B cell (primary cell): ENCODE results near the gene C16orf92. TPM values are rescaled to one million over a fixed set of nuclear protein-coding genes. Genes with fewer than 3 reads are reported as not detected.

Experiments used
- ATAC-seq: fragments of 200-7000 bp; cut with Tn5 transposase; one replicate; pipeline ENCODE4 v1.10.0; 2021; ENCODE audit warnings: low read depth, mild to moderate bottlenecking, moderate number of reproducible peaks, moderate library complexity
- CTCF ChIA-PET: fragments of 350-600 bp; sonication (Branson Sonifier 250); formaldehyde crosslinking; loops from one replicate; lab custom pipeline; 2021; ENCODE audit warnings: antibody characterized with exemption, inconsistent platforms; lab: Charles Lee
- POLR2A ChIA-PET: fragments of 350-600 bp; sonication (Branson Sonifier 250); formaldehyde crosslinking; loops from one replicate; lab custom pipeline; 2021; ENCODE audit warnings: antibody characterized with exemption; lab: Charles Lee
- DNase-seq: peaks from one replicate; pipeline ENCODE4 v3.0.0; 2013
- H2AFZ ChIP-seq: 2 replicates; pipeline ENCODE4 v1.6.1; 2012; ENCODE audit warnings: mild to moderate bottlenecking, low read depth, low read length; ENCODE audit not compliant: insufficient read depth, poor library complexity, severe bottlenecking
- H3K27ac ChIP-seq, 2 donors: 1 replicate in 1 of 2; 2 replicates in 1 of 2; pipeline ENCODE4 v1.5.1; 2012 to 2013; ENCODE audit warnings: low read length in 2 of 2, mild to moderate bottlenecking in 2 of 2, moderate library complexity in 1 of 2
- H3K27me3 ChIP-seq, 4 experiments: fragments of 200-600 bp in 1 of 4; sonication (generic) in 1 of 4; replicated peaks in 1 of 4; 1 replicate in 2 of 4; 2 replicates in 2 of 4; pipeline versions ENCODE4 v1.6.1 to v1.7.0; 2013 to 2016; ENCODE audit warnings: low read length in 3 of 4, mild to moderate bottlenecking in 2 of 4, mixed read lengths in 1 of 4, moderate library complexity in 1 of 4; ENCODE audit not compliant: insufficient read depth in 4 of 4, control insufficient read depth in 3 of 4; ENCODE audit errors: control extremely low read depth in 1 of 4
- H3K36me3 ChIP-seq, 2 experiments: replicated peaks in 1 of 2; 1 replicate in 1 of 2; 2 replicates in 1 of 2; pipeline versions ENCODE4 v1.6.1 to v1.7.1; 2013; ENCODE audit warnings: low read length in 1 of 2; ENCODE audit not compliant: insufficient read depth in 2 of 2, control insufficient read depth in 1 of 2; ENCODE audit errors: control extremely low read depth in 1 of 2, extremely low read depth in 1 of 2
- H3K4me1 ChIP-seq, 2 donors: fragments of 200-600 bp in 1 of 2; sonication (generic) in 1 of 2; 1 replicate in 1 of 2; 2 replicates in 1 of 2; pipeline versions ENCODE4 v1.5.1 to v1.6.1; 2013 to 2017; ENCODE audit warnings: low read length in 2 of 2; ENCODE audit not compliant: control insufficient read depth in 2 of 2, insufficient read depth in 2 of 2
- H3K4me2 ChIP-seq: replicated peaks from 2 replicates; pipeline ENCODE3; 2012; ENCODE audit warnings: mild to moderate bottlenecking, low read depth, low read length; ENCODE audit not compliant: poor library complexity, severe bottlenecking
- H3K4me3 ChIP-seq, 5 experiments: fragments of 200-600 bp in 1 of 5; sonication (generic) in 1 of 5; 1 replicate in 3 of 5; 2 replicates in 2 of 5; pipeline versions ENCODE4 v1.5.1 to v1.7.0; 2011 to 2016; ENCODE audit warnings: low read length in 4 of 5, mild to moderate bottlenecking in 4 of 5, low read depth in 2 of 5, control low read depth in 1 of 5, moderate library complexity in 1 of 5; ENCODE audit not compliant: insufficient read depth in 1 of 5; ENCODE audit errors: control extremely low read depth in 1 of 5, extremely low read depth in 1 of 5
- H3K79me2 ChIP-seq: fragments of 200-600 bp; sonication (generic); one replicate; pipeline ENCODE4 v1.6.0; 2016; ENCODE audit warnings: low read length; ENCODE audit not compliant: control insufficient read depth, insufficient read depth
- H3K9ac ChIP-seq: fragments of 200-600 bp; sonication (generic); 2 replicates; pipeline ENCODE4 v1.6.1; 2017; ENCODE audit warnings: mild to moderate bottlenecking, low read length, moderate library complexity
- H3K9me3 ChIP-seq, 3 donors: one replicate each; pipeline versions ENCODE4 v1.6.1 to v1.7.1; 2013; ENCODE audit warnings: low read length in 2 of 3; ENCODE audit not compliant: control insufficient read depth in 2 of 3, insufficient read depth in 1 of 3; ENCODE audit errors: control extremely low read depth in 1 of 3
- H4K20me1 ChIP-seq: 2 replicates; pipeline ENCODE4 v1.6.0; 2012; ENCODE audit warnings: mild to moderate bottlenecking, low read length; ENCODE audit not compliant: insufficient read depth, control insufficient read depth, poor library complexity, severe bottlenecking
- H3K27ac Mint-ChIP-seq: one replicate; pipeline ENCODE4 v1.8.0; 2021; ENCODE audit warnings: mixed read lengths
- H3K27me3 Mint-ChIP-seq: one replicate; pipeline ENCODE4 v1.8.0; 2021; ENCODE audit warnings: mixed read lengths
- H3K4me1 Mint-ChIP-seq: one replicate; pipeline ENCODE4 v1.8.0; 2021; ENCODE audit warnings: mixed read lengths
- H3K4me3 Mint-ChIP-seq: one replicate; pipeline ENCODE4 v1.8.0; 2021; ENCODE audit warnings: mixed read lengths
- H3K9me3 Mint-ChIP-seq: one replicate; pipeline ENCODE4 v1.8.0; 2022; ENCODE audit warnings: mixed read lengths; ENCODE audit not compliant: insufficient read depth
- EZH2 ChIP-seq: IDR thresholded peaks from 2 replicates; pipeline ENCODE4 v1.6.1; 2012; ENCODE audit warnings: borderline replicate concordance, low read depth, mild to moderate bottlenecking, moderate library complexity, low read length; ENCODE audit not compliant: insufficient read depth, poor library complexity, severe bottlenecking
- WGBS: methylation state at CpG from one replicate; pipeline ENCODE4 v1.1.5; 2013; ENCODE audit warnings: missing lambda C conversion rate; ENCODE audit not compliant: insufficient coverage; 5-methylcytosine and 5-hydroxymethylcytosine counted together
- intact Hi-C: fragments of 100-400 bp; cut with micrococcal nuclease; formaldehyde crosslinking; loops from one replicate; pipeline ENCODE4 v1.10.0; 2022
- polyA plus RNA-seq: library from polyadenylated mRNA; depleted of rRNA; stranded (reverse); fragments of >200 nt; gene quantifications from 2 replicates; pipeline ENCODE4 v1.2.3, GENCODE V29; 2012
- total RNA-seq, 2 donors: library from RNA; stranded (reverse); fragments of 120-200 nt in 1 of 2; gene quantifications; 1 replicate in 1 of 2; 2 replicates in 1 of 2; pipeline versions ENCODE4 v1.2.3 to v1.2.4, GENCODE V29; 2013 to 2022
- TF ChIP-seq, protein P1 (sequence below): fragments of 200-600 bp; IDR thresholded peaks from one replicate; pipeline ENCODE4 v1.8.0; 2022; ENCODE audit warnings: antibody characterized with exemption, mild to moderate bottlenecking

C16orf92 gene
- total and polyA plus RNA-seq, 2 donors (not counting 1 experiment from before 2014, with no cell fraction given) = not detected

DNA sequence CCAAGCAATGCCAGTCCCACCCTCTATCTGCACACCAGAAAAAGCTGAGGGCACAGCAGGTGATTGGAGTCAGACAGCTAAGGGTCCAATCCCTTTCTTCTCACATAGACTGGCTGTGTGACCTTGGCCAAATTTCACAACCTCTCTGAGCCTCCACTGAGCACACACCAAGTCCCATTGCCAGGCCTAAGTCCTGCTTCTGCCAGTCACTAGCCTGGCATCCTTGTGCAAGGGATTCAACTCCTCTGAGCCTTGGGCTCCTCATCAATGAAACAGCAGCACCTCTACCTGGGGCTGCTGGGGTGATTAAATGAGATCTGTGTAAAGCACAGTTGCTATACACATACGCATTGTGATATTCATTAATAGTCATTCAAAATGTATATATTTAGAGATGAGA lies 23.6 kb downstream of the C16orf92 start:
- Mint-ChIP-seq H3K27ac (no peak overlapping the region), H3K27me3 (peaks cover 7% of the 10 kb centered on the region), H3K9me3 (no peaks in the 10 kb centered on the region), H3K4me1 (no peaks in the 10 kb centered on the region), H3K4me3 (no peak overlapping the region)
- Histone ChIP-seq H3K9ac (no peak overlapping the region), H4K20me1 (no peaks in the 10 kb centered on the region), H3K27me3 (peaks cover 0 to 5% (median 0%) of the 10 kb centered on the region in 4 experiments), H3K4me1 (no peaks in the 10 kb centered on the region), H3K27ac (no peak overlapping the region), H3K36me3 (no peaks in the 10 kb centered on the region), H3K4me2 (no peak overlapping the region), H3K4me3 (no peak overlapping the region), H3K9me3 (no peaks in the 10 kb centered on the region), H2AFZ (no peak overlapping the region), H3K79me2 (no peaks in the 10 kb centered on the region)
- ATAC-seq (no peak), DNase-seq (no peak)
- intact Hi-C loops = no loop called here
- POLR2A ChIA-PET = no interaction called here
- no peak for TF ChIP-seq EZH2
- TF ChIP-seq, protein P1, sequence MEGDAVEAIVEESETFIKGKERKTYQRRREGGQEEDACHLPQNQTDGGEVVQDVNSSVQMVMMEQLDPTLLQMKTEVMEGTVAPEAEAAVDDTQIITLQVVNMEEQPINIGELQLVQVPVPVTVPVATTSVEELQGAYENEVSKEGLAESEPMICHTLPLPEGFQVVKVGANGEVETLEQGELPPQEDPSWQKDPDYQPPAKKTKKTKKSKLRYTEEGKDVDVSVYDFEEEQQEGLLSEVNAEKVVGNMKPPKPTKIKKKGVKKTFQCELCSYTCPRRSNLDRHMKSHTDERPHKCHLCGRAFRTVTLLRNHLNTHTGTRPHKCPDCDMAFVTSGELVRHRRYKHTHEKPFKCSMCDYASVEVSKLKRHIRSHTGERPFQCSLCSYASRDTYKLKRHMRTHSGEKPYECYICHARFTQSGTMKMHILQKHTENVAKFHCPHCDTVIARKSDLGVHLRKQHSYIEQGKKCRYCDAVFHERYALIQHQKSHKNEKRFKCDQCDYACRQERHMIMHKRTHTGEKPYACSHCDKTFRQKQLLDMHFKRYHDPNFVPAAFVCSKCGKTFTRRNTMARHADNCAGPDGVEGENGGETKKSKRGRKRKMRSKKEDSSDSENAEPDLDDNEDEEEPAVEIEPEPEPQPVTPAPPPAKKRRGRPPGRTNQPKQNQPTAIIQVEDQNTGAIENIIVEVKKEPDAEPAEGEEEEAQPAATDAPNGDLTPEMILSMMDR = no peak
- WGBS = no CpG with 5 or more reads among the region's 1 CpG
- CTCF ChIA-PET = no interaction called here

DNA sequence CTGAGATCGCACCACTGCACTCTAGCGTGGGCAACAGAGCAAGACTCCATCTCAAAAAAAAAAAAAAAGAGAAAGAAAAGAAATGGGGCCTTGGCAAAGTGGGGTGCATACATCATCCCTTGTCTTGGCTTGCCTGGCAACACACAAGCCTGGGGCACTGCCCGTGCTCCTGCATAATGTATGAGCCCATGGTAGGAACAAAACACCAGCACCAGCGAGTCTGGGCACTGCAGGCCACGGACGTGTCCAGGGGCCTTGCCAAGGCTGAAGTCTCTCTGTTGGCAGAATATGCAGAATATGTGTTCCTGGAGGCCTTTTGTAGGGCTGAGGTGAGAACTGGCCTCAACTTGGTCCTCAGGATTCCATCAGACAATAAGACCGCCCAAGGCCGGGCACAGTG lies 26.9 kb downstream of the C16orf92 start:
- no peak overlapping the region for H3K4me2 ChIP-seq
- no peak overlapping the region for H2AFZ ChIP-seq
- WGBS = 98% methylated on average over 7 of the region's 8 CpGs
- peaks cover 3% of the 10 kb centered on the region for H3K79me2 ChIP-seq
- intact Hi-C loops = no loop called here
- no peaks in the 10 kb centered on the region for H4K20me1 ChIP-seq
- CTCF ChIA-PET = interaction anchor here (1.0 to 1.1 kb wide), 2 partner anchors 42 to 360 kb away, joined by 3 to 4 read pairs; partner anchors contain the start of gene TBX6
- no peak overlapping the region for H3K9ac ChIP-seq
- TF ChIP-seq, protein P1 = no peak
- TF ChIP-seq EZH2 = no peak
- no peaks in the 10 kb centered on the region for H3K9me3 ChIP-seq
- Mint-ChIP-seq H3K27me3 (peaks cover 7% of the 10 kb centered on the region), H3K4me3 (no peak overlapping the region), H3K27ac (no peak overlapping the region), H3K9me3 (no peaks in the 10 kb centered on the region), H3K4me1 (peaks cover 13% of the 10 kb centered on the region)
- no peak overlapping the region for H3K27ac ChIP-seq
- no peaks in the 10 kb centered on the region for H3K36me3 ChIP-seq
- H3K27me3 ChIP-seq = peaks cover 0 to 5% (median 1%) of the 10 kb centered on the region in 4 experiments
- POLR2A ChIA-PET = no interaction called here
- no peak for ATAC-seq
- H3K4me3 ChIP-seq = no peak overlapping the region
- peaks cover 5 to 12% of the 10 kb centered on the region in 2 donors for H3K4me1 ChIP-seq
- DNase-seq = no peak
